Measurements from ENCODE around the gene GRK1.

Gene GRK1

GRCh38 chr13:113729187-113730019 lies 62.4 kb downstream of the GRK1 start:
- DNase-seq (ENCODE audit: low read depth), result no peak

GRCh38 chr13:113730258-113730691 lies 63.3 kb downstream of the GRK1 start:
- no peak for DNase-seq (ENCODE audit: low read depth)

GRCh38 chr13:113730831-113731191 lies 63.8 kb downstream of the GRK1 start:
- DNase-seq (ENCODE audit: low read depth), result no peak

GRCh38 chr13:113731192-113732175 lies 64.5 kb downstream of the GRK1 start:
- DNase-seq (ENCODE audit: low read depth), result no peak

DNA sequence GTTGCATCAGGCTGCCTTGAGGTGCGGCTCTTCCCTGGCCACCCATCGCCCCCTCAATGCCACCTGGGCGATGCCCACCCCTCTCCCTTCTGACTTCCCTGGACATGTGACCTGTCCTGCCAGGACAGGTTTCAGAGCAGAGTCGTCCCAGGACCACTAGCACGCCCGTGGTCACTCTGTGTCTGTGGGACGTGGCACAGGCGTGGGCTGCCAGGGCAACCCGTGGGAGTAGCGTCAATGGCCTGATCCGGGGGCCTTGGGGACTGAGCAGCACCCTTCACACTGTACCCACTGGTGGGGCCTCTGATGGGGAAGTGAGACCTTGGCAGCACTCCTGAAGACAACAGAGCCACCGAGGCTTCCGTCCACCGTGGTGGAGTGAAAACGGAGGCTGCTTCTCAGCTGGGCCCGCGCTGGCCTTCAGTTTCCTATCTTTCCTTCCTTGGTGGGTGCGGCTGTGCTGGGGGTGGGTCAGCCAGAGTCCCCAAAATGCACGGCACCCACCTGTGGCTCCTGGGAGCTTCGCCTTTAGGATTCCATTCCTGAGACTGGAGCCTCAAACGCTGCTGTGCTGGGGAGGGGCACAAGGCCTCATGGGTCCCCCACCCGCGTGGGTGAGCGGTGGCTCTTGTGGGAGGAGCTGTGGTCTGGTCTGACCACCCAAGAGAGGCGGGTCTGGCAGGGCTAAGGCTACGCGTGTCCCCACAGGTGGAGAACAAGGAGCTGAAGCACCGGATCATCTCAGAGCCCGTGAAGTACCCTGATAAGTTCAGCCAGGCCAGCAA lies 65.3 kb downstream of the GRK1 start:
- no peak for DNase-seq (ENCODE audit: low read depth)

- DNase-seq (ENCODE audit: low read depth), result no peak
These were observed 66.2 kb downstream of the GRK1 start for GRCh38 chr13:113732961-113733950.

DNA sequence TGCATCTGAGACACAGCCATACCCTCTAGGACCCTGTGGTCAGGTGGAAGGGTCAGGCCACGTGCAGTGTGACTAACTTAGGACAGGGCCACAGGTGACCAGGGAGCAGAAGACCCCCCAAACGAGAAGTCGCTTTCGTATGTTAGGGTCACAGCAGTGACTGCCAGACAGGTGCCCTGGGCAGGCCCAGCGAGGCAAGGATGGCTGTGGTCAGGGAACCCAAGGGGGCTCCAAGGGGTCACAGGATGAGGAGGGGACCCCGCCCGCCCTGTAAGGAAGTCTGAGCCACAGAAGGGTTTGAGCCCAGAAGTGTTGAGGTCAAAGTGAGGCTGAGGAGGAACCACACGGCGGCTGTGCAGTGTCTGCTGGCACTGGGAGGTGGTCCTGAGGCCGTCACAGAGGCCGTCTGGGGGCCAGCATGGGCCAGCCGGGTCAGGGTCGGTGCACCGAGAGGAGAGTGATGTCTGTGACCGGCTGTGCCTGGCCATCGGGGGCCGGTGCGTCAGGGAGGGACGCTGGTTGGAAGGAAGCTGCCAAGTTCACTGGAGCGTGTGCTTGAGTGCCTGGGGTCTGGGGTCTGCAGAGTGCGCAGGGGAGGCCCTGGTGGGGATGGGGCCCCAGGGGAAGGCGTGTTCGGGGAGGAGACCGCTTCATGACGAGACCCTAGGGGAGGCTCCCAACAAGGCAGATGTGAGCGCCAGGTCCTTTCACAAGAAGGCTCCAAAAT lies 67.2 kb downstream of the GRK1 start:
- no peak for DNase-seq (ENCODE audit: low read depth)

- DNase-seq (ENCODE audit: low read depth), result no peak
These were observed 67.8 kb downstream of the GRK1 start for GRCh38 chr13:113734826-113735125.

- DNase-seq (ENCODE audit: low read depth), result no peak
These were observed 68.2 kb downstream of the GRK1 start for GRCh38 chr13:113735194-113735593.

- no peak for DNase-seq (ENCODE audit: low read depth)
These were observed 68.7 kb downstream of the GRK1 start for GRCh38 chr13:113735750-113736149.

DNA sequence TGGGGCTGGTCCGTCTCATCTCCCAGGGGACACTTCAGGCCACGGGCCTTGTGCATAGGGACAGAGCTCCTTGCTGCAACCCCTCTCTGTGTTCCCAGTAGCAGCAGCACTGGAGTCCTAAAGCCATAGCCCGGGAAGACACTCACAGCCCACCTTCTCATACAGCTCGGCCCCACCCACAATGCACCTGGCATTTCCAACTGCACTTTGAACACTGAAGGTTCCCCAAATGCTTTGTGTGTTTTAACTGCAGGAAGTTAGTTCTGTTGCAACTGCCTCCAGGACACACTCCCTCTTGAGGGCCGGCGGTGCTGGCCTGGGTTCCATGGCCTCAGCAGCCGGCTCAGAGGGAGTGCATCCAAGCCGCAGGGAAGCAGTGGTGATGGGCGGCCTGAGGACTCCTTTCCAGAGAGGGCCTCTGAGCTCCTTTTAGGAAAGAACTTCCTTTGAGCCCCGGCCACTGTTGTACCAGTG lies 69.3 kb downstream of the GRK1 start:
- DNase-seq (ENCODE audit: low read depth), result no peak

DNA sequence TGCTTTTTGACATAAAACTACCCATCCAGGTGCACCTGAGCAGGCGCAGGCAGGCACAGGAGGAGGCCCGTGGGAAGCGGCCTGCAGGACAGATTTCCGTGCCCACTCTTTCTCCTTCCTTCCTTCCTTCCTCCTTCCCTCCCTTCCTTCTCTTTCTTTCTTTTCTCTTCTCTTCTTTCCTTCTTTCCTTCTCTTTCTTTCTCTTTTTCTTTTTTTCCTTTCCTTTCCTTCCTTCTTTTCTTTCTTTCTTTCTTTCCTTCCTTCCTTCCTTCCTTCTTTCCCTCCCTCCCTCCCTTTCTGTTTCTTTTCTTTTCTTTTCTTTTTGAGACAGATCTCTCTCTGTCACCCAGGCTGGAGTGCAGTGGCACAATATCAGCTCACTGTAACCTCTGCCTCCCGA lies 70.8 kb downstream of the GRK1 start:
- no peak for DNase-seq (ENCODE audit: low read depth)

DNA sequence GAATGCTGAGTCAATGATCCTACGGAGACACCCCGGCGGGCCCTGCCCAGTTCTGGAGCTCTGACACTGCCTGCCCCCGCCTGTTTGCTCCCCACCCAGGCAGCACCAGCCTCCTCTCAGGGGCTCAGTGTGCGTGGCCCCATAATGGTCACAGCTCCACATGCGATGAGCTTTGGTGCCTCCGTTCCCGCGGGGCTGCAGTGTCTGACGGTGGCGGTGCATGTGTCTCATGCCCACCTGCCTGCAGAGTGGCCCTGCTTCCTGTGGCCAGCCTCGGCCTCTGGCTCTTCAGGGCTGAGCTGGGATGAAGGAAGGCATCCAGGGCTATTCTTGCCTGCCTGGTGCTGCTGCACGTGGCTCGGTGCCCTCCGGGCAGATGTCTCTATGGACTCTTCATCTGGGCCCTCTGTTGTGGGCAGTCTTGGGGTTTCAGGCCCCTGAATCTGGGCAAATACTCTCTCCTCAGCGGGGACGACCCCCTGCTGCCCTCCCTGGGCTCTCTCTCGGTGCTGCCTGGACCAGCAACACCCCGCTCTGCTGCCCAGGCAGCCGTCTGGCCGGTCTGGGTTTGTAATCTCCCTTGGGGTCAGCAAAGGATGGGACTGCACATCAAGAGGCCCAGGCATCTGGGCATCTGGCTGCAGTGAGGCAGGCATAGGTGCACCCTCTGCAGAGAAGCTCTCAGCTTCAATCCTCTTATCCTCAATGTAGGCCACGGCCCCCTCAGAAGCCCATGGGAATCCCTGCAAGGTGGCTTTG lies 72.7 kb downstream of the GRK1 start:
- DNase-seq (ENCODE audit: low read depth), result no peak

DNA sequence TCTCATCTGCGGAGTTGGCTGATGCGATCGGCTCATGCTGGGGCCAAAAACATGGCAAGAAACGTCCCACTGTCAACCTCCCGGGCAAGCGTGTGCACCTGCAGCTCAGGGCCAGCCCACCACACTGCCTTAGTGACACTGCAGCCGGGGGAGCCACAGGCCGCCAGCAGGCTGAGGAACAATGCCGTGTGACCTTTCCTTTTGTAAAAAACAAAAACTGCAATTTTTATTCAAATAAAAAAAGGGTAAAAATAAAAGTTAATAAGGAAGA lies 73.2 kb downstream of the GRK1 start:
- DNase-seq (ENCODE audit: low read depth), result no peak

- no peak for DNase-seq (ENCODE audit: low read depth)
These were observed 73.6 kb downstream of the GRK1 start for GRCh38 chr13:113740661-113741060.

DNA sequence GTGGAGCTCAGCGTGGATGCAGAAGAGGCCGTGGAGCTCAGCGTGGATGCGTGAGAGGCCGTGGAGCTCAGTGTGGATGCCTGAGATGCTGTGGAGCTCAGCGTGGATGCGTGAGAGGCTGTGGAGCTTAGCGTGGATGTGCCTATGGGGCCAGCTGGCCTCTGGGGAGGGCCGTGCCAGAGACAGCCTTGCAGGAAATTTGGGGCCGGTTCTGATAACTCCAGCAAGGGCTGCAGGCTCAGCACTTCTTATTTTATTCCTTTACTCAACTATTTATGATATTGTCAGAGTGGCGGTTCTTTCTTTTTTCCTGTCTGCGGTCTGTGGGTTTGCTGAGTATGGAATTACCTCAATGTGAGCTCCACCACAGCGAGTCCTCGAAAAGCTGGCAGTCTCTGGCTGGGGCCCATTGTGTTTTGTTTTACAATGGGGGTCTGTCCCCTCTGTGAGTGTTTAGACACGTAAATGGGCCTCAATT lies 74.2 kb downstream of the GRK1 start:
- no peak for DNase-seq (ENCODE audit: low read depth)

GRCh38 chr13:113742000-113742441 lies 75.0 kb downstream of the GRK1 start:
- DNase-seq (ENCODE audit: low read depth), result no peak

- no peak for DNase-seq (ENCODE audit: low read depth)
These were observed 75.6 kb downstream of the GRK1 start for GRCh38 chr13:113742445-113743120.

All from stimulated activated CD8-positive, alpha-beta memory T cell treated with anti-CD3 and anti-CD28 coated beads, Interleukin-15, amount 100 ng/mL, for 24 hours (primary cell).